NCI-H82 (cell line): ENCODE data around the gene ADAMTS6.

ENCODE experiments used
- DNase-seq: peaks from one replicate; lab custom pipeline; 2025; lab: John Stamatoyannopoulos, UW

Gene ADAMTS6

DNA sequence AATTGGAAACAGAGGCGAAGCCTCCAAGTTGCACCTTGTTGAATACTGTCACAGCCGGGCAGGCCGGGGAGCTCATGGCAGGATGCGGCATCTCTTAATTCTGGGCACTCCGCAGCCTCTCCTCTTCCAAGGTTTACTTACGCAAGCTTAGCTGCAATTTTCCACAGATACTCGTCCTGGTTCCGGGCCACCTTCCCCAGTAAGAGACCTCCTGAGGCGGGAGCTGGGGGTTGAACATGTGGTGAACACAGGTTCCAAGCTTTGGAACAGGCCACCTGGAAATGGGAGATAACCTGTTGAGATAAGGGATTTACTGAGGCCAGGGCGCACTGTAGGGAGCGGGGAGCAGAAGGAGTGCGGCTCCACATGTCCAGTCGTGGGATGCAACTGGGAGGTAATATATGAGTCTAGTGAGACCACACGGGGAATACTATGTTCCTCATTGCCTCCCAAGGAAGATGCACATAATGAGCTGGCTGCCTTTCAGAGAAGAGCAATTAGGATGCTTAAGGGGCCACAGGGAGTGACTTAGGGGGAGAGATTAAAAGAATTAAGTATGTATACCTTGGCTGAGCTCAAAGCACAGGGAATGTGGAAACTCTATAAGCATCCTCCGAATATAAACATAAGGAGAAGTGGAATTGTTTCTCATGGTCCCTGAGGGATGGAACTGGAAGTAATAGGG, 377.8 kb downstream of the ADAMTS6 start:
- DNase-seq, result peak; percentile 74

DNA sequence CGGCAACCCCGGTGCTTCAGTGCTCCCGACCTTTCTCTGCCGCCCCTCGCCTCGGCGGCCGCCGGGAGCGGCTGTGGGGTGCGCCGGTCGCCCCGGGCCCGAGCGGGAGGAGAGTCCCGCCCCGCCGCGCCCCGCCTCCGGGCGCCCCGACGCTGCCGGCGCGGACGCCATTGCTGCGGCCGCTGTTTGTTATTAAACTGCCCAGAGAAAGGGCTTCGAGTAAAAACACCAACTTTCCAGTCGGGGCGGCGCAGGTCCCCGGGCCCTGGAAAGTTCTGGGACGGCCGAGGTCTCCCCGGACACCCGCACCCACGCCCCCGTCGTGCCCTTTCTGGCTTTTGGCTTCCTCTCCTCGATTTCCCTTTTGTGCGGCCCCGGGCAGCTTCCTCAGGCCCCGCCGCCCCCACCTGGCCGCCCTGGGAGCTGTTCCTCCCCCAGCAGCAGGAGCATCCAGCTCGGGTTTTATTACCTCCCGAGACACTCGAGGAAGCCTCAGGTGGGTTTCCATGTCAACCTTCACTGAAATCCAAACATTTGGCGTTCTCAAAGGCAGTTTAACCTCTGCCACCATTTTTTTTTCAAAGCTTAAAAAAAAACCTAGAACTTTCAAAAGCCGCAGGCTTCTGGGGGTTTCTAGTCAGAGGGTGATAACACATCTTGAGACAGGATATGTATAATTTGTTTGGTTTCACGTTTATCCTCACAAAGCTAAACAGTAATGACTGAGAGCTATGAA, 378.6 kb downstream of the ADAMTS6 start:
- peak; percentile 29 for DNase-seq

DNA sequence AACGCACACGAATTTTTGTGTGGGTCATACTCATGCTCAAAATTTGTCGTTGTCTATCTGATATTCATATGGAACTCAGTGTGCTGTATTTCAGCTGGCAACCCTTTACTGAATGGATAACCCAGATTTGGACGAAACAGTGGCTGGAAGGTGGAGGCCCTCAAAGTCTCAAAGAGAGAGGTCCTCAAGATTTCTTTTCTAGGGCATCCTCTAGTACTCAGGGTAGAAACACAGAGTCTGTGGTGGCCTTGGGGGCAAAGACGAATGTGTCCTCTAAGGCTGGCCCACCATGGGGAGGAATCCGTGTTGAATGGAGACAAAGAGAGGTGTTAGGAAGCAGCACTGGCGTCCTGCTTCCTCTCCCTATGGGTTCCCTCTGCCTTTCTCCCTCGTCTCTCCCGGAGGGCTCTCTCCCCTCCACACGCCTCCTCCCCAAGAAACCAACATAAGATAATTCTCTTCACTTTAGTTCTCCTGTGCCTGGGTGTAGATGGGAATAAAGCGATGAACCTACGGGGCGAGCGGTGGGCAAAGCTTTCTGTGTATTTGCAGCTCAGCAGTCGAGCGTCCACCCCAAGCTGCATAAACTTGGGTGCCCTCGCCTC, 379.2 kb downstream of the ADAMTS6 start:
- no peak for DNase-seq

DNA sequence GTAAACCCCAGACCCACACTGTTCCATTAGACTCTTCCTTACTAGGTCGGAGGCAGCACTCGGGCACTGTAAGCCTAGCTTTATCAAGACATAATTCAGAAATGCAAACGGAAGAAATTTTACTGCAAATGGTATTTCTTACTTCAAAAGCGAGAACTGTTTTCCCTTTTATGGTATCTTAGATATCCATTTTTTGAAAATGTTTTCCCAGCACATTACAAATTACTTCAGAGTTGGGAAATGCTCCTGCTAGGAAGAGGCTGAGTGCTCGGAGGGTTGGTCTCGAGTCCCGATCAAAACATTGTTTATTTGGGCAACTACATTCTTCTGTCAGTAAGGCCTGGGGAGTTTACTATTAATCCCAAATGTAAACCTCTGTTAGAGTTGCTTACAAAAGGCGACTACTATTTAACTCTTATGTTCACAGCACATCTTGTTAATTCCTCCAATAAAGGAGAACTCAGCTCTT, 380.1 kb downstream of the ADAMTS6 start:
- DNase-seq, result no peak

DNA sequence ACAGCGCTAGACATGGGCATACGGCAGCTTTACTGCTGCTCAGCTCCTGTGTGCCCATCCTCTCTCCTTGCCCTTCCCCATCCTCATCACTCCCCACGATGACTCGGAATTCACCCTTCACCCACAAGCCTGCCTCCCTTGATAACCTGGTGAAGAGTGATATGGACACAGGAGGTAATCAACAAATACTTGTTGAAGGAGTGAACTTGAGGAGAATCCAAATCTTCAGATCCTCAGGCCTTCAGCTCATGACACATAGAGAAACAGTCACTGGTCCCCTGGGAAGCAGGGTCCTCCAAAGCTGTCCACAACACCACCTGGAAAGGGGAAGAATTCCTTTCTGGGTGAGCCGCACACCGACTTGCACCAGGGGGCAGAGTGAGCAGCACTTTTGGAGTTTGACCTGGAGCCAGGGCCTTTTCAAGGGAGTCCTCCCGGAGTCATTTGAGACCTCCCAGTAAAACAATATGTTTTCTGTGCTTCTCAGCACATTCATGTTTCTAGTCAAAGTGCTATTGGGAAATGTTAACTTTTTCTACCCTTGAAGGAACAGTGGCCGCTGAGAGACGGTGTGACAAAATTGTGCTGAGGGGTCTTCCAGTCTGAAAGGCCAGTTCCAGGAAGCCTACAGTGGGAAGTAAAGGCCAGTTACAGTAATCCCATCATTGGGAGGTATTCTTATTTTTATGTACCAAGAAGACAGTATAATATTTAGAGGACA, 380.6 kb downstream of the ADAMTS6 start:
- peak; percentile 70 for DNase-seq
